ENCODE results near the gene ARHGAP23.

DNA sequence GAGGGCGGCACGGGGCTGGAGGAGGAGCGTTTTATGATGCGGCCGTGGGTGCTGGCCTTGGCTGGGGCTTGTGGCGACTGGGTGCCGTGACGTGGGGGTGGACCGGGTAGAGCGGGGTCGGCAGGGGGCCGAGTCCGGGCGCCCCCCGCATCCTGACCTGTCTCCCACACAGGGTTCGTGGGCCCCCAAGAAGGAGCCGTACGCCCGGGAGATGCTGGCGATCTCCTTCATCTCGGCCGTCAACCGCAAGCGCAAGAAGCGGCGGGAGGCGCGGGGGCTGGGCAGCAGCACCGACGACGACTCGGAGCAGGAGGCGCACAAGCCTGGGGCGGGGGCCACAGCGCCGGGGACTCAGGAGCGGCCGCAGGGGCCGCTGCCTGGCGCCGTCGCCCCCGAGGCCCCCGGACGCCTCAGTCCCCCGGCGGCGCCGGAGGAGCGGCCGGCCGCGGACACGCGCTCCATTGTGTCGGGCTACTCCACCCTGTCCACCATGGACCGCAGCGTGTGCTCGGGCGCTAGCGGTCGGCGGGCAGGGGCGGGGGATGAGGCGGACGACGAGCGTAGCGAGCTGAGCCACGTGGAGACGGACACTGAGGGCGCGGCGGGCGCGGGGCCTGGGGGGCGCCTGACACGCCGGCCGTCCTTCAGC is 81.6 kb downstream of the ARHGAP23 start:
- TF ChIP-seq CTCF (IDR thresholded peaks at IDR 0.05; ENCODE audit: insufficient read depth, low read length, poor library complexity, severe bottlenecking) (no peak), EZH2phosphoT487 (conservative IDR thresholded peaks at IDR 0.05; ENCODE audit: low read length) (no peak)
